HG02943 (cell line): ENCODE results near the gene ZFP62.
"Not testable (repeated sequence)": the region's sequence is repeated elsewhere in the genome, so short reads cannot be mapped to it uniquely, and the experiment has no call there.

Source experiments
- ATAC-seq: cut with Tn5 transposase; IDR thresholded peaks from one replicate; pipeline ENCODE4 v1.9.1; 2021; ENCODE audit warnings: mild to moderate bottlenecking, low read depth, moderate library complexity; ENCODE audit not compliant: unreplicated experiment

ZFP62 gene

GRCh38 chr5:180860887-180861822, at the start of gene ZFP62:
ZFP62 (minus strand) TSS chr5:180861276; CDS start chr5:180861219, 57 bp downstream.
- ATAC-seq, result peak; percentile 70

DNA sequence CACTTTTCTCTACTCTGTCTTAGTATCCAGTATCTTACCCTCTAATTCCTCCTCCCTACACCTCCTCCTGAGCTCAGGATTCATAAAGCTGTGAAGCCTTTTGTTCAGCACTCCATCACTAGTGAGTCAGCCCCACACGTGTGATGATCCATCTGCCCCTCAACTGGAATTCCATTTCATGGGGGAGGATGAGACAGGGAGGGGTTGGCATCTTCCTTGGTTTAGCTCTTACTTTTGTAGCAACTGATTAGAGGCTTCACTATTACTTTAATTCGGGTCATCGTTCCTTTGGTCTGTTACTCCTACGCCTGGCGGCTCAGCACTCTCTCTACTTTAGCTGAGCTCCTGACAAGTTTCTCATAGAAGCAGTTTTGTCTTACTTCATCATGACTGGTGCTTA, 49.7 kb upstream of the ZFP62 start:
- ATAC-seq, result no peak

GRCh38 chr5:180910182-180910581, 49.1 kb upstream of the ZFP62 start:
- ATAC-seq, result no peak

DNA sequence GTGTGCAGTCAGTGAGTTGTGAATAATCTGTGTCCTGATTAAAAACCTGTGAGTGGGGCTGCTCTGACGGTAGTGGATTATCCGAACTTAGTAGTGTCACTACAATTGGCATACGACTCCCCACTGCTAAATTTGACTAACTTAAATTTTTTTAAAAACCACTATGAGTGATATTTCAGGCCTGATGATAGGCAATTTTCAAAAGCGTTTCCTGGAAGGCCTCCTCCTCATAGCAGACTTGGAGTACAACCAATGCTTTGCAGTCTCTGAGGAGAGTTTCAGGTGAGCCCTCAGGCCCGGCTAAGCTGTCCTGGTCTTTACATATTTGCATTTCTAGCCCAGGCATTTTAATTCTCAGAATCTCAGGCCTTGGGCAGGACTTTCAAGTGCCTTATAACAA, 48.7 kb upstream of the ZFP62 start:
- ATAC-seq, result no peak

DNA sequence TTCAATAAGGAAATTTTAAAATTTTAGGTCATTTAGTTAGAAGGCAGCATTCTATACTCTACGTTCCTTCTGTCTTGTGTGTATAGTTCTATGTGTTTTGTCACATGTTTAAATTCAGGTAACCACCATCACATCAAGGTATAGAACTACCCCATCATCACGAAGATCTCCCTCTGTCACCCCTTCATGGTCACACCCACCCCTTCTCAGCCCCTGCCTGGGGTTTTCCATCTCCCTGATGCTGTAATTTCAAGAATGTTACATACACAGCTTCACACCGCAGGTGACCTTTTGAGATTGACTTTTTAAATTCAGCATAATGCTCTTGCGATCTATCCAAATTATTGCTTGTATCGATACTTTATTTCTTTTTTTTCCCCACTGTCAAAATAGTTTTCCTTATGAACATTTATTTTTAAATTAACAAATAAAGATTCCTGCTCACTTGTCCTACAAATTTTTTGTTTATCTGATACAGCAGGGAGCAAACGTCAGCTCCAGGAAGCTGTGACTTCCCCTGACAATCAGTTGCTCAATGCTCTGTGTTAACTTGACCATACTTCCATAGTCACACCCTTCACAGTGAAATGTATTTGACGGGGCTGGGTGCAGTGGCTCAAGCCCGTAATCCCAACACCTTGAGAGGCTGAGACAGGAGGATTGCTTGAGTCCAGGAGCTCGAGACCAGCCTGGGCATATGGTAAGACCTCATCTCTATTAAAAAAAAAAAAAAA, 48.1 kb upstream of the ZFP62 start:
- ATAC-seq, result no peak

DNA sequence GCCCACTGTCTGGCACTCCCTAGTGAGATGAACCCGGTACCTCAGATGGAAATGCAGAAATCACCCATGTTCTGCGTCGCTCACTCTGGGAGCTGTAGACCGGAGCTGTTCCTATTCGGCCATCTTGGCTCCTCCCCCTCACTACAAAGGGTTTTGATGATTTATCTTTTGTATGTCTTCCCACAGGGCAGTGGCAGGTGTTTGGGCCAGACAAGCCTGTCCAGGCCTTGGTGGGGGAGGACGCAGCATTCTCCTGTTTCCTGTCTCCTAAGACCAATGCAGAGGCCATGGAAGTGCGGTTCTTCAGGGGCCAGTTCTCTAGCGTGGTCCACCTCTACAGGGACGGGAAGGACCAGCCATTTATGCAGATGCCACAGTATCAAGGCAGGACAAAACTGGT, 47.3 kb upstream of the ZFP62 start:
- ATAC-seq, result no peak

DNA sequence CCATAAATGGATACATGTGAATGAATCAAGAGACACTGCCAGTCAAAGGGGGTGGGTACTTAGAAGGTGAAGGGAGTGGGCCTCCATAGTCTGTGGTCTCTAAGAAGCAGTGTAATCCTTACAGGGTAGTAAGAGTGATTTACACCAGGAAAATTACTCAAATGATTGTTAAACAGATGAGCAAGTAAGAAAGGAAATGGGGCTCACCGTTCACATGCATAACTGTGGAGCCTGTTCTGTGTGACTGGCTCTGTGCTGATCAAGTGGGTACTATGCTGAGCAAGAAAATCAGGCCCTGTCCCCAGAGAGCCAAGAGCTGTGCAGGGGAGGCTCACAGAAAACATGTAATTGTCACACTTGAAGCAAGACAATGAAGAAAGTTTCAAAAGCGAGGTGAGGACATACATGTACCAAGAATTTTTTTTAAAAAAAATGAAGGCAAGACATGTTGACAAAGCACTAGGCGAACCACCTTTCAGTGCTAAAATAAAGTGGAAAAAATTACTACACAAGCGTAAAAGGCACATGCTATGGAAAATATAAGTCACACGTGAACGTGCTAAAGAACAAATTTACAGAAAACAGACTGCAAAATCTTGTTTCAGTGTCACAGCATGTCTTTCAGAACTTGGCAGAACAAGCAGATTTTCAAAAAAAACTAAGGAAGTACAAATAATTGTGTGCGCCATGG, 40.4 kb upstream of the ZFP62 start:
- no peak for ATAC-seq

DNA sequence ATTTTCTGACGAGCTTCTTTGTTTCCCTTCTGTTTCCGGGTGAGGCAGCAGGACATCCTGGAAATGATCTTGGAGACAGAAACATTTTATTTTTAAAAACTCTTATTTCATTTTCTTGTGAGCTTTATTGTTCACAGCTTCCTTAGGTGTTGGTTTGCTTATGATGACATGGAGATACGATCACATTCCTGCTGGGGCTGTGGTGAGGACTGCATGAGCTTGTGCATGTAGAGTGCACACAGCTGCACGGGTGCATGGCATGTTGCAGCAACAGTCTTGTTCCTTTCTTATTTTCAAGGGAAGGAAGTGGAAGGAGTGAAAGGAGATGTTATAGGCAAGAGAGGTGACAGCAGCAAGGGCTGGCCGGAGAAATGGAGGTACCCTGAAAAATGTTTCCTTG, 39.1 kb upstream of the ZFP62 start:
- ATAC-seq, result no peak

DNA sequence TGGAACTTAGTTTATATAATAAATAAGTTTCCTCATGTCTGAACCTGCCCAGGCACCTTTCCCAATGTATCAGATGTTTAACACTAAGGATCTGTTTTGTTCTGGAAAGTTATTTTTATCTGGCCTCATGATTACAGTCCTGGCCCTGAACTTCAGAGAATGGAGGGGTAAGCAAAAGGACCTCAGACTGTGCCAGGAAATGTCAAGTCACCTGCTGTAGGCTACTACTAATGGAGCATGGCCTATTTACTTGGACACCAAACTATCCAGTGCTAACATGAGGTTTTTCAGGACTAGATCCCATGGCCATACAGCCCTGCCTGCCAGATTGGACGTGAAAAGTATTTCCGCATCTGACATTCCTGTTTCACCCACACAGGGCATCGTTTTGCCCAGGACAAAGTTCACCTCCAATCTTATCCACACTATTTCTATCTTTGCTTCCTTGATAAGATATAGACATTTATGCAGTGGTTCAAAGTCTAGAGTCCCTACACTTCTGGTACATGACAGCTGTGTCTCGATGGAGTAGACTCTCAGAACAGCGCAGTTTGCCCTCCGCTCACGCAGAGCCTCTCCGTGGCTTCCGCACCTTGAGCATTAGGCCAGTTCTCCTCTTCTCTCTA, 37.7 kb upstream of the ZFP62 start, which contains the start of gene BTNL8:
Gene BTNL8, plus strand, starts transcription at position 539 of the 626 bp plus-strand sequence. CDS start 152 bp downstream, outside the sequence.
- no peak for ATAC-seq

GRCh38 chr5:180895330-180895729, 34.3 kb upstream of the ZFP62 start:
- not testable (repeated sequence) for ATAC-seq

DNA sequence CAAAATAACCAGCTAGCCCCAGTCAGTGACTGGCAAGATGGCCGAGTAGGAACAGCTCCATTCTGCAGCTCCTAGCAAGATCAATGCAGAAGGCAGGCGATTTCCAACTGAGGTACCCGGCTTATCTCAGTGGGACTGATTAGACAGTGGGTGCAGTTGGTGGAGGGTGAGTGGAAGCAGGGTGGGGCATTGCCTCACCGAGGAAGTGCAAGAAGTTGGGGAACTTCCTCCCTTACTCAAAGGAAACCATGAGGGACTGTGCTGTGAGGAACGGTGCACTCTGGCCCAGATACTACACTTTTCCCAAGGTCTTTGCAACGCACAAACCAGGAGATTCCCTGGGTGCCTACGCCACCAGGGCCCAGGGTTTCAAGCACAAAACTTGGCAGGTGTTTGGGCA, 28.3 kb upstream of the ZFP62 start:
- ATAC-seq, result no peak

GRCh38 chr5:180885845-180886529, 24.9 kb upstream of the ZFP62 start:
- not testable (repeated sequence) for ATAC-seq

DNA sequence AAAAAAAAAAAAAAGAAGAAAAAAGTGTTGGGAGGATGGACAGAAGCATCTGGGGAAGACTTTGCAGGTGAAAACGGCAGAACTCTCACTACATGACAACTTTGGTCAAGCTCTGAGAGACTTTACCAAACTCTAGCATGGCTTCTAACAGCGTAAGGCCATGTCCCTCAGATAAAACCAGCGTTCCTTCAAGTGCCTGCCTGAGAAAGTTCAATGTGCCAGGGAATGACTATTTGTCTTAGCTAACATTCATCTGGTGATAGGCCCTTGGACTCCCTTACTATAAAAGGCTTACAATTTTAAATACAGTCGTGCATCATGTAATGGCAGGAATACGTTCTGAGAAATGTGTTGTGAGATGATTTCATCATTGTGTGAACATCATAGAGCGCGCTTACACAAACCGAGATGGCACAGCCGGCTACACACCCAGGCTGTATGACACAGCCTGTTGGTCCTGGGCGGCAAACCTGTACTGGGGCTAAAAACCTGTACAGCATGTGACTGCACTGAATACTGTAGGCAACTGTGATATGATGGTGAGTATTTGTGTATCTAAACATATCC, 14.9 kb upstream of the ZFP62 start:
- ATAC-seq, result no peak

GRCh38 chr5:180874804-180875582, 13.9 kb upstream of the ZFP62 start:
- no peak for ATAC-seq

DNA sequence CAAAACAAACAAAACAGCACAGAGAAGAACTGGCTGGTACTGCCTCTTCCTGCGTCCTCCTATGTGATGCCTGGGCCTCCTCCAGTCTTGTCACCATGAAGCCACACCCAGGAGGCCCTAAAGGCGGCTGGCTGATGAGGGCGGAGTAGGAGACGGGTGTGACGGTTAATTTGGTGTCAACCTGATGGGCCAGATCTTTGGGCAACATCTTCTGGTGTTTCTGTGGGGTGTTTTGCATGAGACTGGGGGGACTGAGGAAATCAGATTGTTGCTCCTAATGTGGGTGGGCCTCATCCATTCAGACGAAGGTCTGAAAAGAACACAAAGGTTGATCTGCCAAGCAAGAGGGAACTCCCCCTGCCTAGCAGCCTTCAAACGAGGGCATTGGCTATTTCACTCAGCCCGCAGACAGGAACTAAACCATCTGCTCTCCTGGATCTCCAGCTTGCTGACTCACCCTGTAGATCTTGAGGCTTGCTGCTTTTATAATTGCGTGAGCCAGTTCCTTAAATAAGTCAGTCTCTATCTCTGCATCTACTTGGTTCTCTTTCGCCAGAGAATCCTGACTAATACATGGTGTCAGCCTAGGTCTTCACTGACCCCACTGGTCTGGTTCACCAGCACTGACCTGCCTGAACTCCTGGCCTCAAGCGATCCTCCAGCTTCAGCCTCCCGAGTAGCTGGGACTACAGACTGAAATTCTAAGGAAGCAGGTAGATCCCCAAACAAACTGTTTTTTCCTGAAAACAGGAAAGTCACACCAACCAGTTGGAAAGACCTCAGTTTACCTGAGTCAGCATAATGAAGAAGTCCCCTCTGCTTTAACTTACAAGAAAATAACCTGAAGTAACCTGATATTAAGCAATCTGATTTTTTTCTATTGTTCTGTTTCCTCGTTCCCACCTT, 12.8 kb upstream of the ZFP62 start:
- ATAC-seq, result no peak

DNA sequence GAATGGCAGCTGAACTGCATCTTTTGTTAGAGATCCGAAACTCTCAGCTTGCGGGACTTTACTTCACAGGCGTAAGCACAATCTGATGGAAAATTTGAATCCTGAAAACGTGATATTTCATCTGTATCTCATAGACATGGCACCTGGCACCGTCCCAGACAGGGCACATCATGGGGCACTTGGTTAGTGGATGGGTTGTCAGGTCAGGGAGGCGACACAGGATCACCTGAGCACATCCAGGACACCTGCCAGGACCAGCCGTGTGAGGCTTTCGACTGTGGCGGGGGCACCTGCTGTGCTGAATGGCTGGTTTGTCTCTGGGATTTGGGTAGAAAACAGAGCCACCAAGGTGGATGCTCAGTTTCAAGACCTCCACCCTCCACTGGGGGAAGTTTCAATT, 11.3 kb upstream of the ZFP62 start:
- ATAC-seq, result no peak

- no peak for ATAC-seq
Measured at GRCh38 chr5:180870276-180871068, 9.4 kb upstream of the ZFP62 start.
